Measurements from ENCODE around the gene AGBL2.

- TF ChIP-seq CTCF (IDR thresholded peaks at IDR 0.05; ENCODE audit: low read depth, low read length) = no peak
- TF ChIP-seq EZH2phosphoT487 (IDR thresholded peaks at IDR 0.05; ENCODE audit: low read depth) = no peak
These were observed 10.4 kb upstream of the AGBL2 start for GRCh38 chr11:47725442-47726117.

Measured in OCI-LY3 (cell line).